Measurements from ENCODE around the gene DARS1. TPM values are rescaled to one million over a fixed set of nuclear protein-coding genes. Genes with fewer than 3 reads are reported as not detected.
"Not testable (repeated sequence)": the region's sequence is repeated elsewhere in the genome, so short reads cannot be mapped to it uniquely, and the experiment has no call there.

DARS1 gene
- total RNA-seq, 1 donor from 2014 or later, result 109 TPM

GRCh38 chr2:135985826-135986393, 484 bp upstream of the DARS1 start:
- intact Hi-C loops (cut with micrococcal nuclease), result loop anchor here (1.0 to 5.0 kb wide), 13 partner anchors 22 to 1068 kb away; partner anchors contain the start of genes CCNT2, CXCR4, MCM6 and R3HDM1

GRCh38 chr2:135984199-135985017, 1.0 kb downstream of the DARS1 start:
- intact Hi-C loops (cut with micrococcal nuclease), result loop anchor here (1.0 to 5.0 kb wide), 16 partner anchors 23 to 1066 kb away; partner anchors contain the start of genes CCNT2, CXCR4, MCM6 and R3HDM1

- intact Hi-C loops (cut with micrococcal nuclease), result loop anchor here (5.0 kb wide), 1 partner anchor 33 kb away; no protein-coding TSS in a partner anchor
Measured at GRCh38 chr2:135980434-135981079, 4.9 kb downstream of the DARS1 start.

GRCh38 chr2:135975702-135976101, 9.7 kb downstream of the DARS1 start:
- intact Hi-C loops (cut with micrococcal nuclease), result no loop called here

- intact Hi-C loops (cut with micrococcal nuclease), result no loop called here
Measured at GRCh38 chr2:135974036-135974435, 11.4 kb downstream of the DARS1 start.

GRCh38 chr2:135969655-135970387, 15.6 kb downstream of the DARS1 start:
- intact Hi-C loops (cut with micrococcal nuclease), result no loop called here

GRCh38 chr2:135965756-135966155, 19.7 kb downstream of the DARS1 start:
- intact Hi-C loops (cut with micrococcal nuclease), result no loop called here

- intact Hi-C loops (cut with micrococcal nuclease), result loop anchor here (5.0 kb wide), 1 partner anchor 37 kb away; no protein-coding TSS in a partner anchor
Measured at GRCh38 chr2:135964404-135964803, 21.0 kb downstream of the DARS1 start.

GRCh38 chr2:135963841-135964240, 21.6 kb downstream of the DARS1 start:
- intact Hi-C loops (cut with micrococcal nuclease), result loop anchor here (2.0 to 5.0 kb wide), 2 partner anchors 37 to 87 kb away; no protein-coding TSS in a partner anchor

GRCh38 chr2:135962366-135963123, 22.9 kb downstream of the DARS1 start:
- intact Hi-C loops (cut with micrococcal nuclease), result loop anchor here (2.0 to 5.0 kb wide), 2 partner anchors 35 to 88 kb away; no protein-coding TSS in a partner anchor

GRCh38 chr2:135960656-135961551, 24.5 kb downstream of the DARS1 start:
- intact Hi-C loops (cut with micrococcal nuclease), result loop anchor here (1.0 to 5.0 kb wide), 7 partner anchors 23 to 421 kb away; partner anchors contain the start of gene MCM6

- intact Hi-C loops (cut with micrococcal nuclease), result loop anchor here (1.0 to 5.0 kb wide), 5 partner anchors 33 to 172 kb away; partner anchors contain the start of gene MCM6
Measured at GRCh38 chr2:135960150-135960549, 25.3 kb downstream of the DARS1 start.

- intact Hi-C loops (cut with micrococcal nuclease), result not testable (repeated sequence)
Measured at GRCh38 chr2:135958927-135959326, 26.5 kb downstream of the DARS1 start.

GRCh38 chr2:135954020-135954601, 31.3 kb downstream of the DARS1 start:
- intact Hi-C loops (cut with micrococcal nuclease), result no loop called here

GRCh38 chr2:135952891-135953290, 32.5 kb downstream of the DARS1 start:
- intact Hi-C loops (cut with micrococcal nuclease), result loop anchor here (2.0 kb wide), 1 partner anchor 16 kb away; no protein-coding TSS in a partner anchor

- intact Hi-C loops (cut with micrococcal nuclease), result no loop called here
Measured at GRCh38 chr2:135951041-135951583, 34.3 kb downstream of the DARS1 start.

GRCh38 chr2:135949451-135950234, 35.8 kb downstream of the DARS1 start:
- intact Hi-C loops (cut with micrococcal nuclease), result loop anchor here (1.0 to 5.0 kb wide), 2 partner anchors 33 to 433 kb away; no protein-coding TSS in a partner anchor
